Neuron (in vitro differentiated cells): ENCODE results near the gene ARHGAP40.

Experiments
- H2AFZ ChIP-seq: one replicate; pipeline ENCODE4 v1.6.1; 2013; ENCODE audit warnings: low read depth, mild to moderate bottlenecking, inconsistent platforms, low read length, moderate library complexity
- H3K27me3 ChIP-seq: one replicate; pipeline ENCODE4 v1.6.1; 2013; ENCODE audit warnings: low read length; ENCODE audit not compliant: insufficient read depth
- H3K36me3 ChIP-seq: one replicate; pipeline ENCODE4 v1.6.1; 2013; ENCODE audit warnings: low read length; ENCODE audit not compliant: insufficient read depth
- H3K4me1 ChIP-seq: one replicate; pipeline ENCODE4 v1.6.1; 2013; ENCODE audit warnings: low read length; ENCODE audit not compliant: insufficient read depth
- H3K4me3 ChIP-seq: 2 replicates; pipeline ENCODE4 v1.5.1; 2013; ENCODE audit warnings: mild to moderate bottlenecking, low read length, moderate library complexity
- H3K9me3 ChIP-seq: one replicate; pipeline ENCODE4 v1.6.1; 2013; ENCODE audit warnings: low read length

Gene ARHGAP40

GRCh38 chr20:38615283-38615682, 13.7 kb downstream of the ARHGAP40 start:
- Histone ChIP-seq H3K36me3 (no peaks in the 10 kb centered on the region), H3K27me3 (peaks cover 11% of the 10 kb centered on the region), H3K4me3 (no peak overlapping the region)

GRCh38 chr20:38616457-38616856, 14.8 kb downstream of the ARHGAP40 start:
- Histone ChIP-seq H2AFZ (no peak overlapping the region), H3K9me3 (no peaks in the 10 kb centered on the region), H3K4me1 (no peaks in the 10 kb centered on the region), H3K36me3 (no peaks in the 10 kb centered on the region), H3K4me3 (no peak overlapping the region), H3K27me3 (peaks cover 14% of the 10 kb centered on the region)

More at GRCh38 chr20:38615283-38615682, 13.7 kb downstream of the ARHGAP40 start:
- Histone ChIP-seq H3K9me3 (no peaks in the 10 kb centered on the region), H3K4me1 (no peaks in the 10 kb centered on the region), H2AFZ (no peak overlapping the region)

DNA sequence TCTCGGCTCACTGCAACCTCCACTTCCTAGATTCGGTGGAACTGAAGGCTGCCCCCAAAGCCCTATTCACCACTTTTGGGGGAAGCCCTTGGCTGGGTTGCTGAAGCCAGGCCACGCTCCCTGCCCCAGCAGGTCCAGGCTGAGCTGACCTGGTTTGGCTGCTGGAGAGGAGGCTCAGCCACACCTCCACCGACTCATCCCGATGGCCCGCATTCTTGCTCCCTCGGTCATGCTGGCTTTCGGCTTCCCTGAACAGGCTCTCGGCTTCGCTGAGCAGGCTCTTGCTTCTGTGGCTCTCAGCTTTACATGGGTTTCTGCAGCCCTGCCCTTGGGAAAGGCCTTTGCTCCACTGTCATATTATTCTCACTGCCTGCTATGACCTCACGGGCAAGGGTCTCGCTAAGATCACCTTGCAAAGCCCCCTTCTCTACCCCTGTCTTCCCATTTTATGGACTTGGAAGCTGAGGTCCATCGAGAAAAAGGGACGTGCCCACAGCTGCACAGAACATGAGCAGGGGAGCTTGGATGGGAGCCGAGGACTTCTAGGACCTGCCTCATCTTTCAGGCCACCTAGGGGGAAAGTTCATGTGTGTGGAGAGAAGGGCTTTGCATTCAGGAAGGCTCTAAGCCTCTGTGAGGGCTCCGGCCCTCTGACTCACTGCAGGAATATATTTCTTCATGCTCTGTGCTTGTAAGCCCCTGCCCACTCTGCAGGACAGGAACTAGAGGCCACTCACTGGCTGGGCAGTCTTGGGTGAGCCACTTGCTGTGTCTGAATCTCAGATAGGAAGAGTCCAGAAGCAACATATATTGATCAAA, 15.6 kb downstream of the ARHGAP40 start:
- no peaks in the 10 kb centered on the region for H3K9me3 ChIP-seq

GRCh38 chr20:38617830-38618196, 16.2 kb downstream of the ARHGAP40 start:
- Histone ChIP-seq H3K4me1 (no peaks in the 10 kb centered on the region), H3K9me3 (no peaks in the 10 kb centered on the region), H3K27me3 (peaks cover 15% of the 10 kb centered on the region), H3K4me3 (no peak overlapping the region), H3K36me3 (no peaks in the 10 kb centered on the region), H2AFZ (no peak overlapping the region)

More for the DNA sequence above, 15.6 kb downstream of the ARHGAP40 start:
- Histone ChIP-seq H3K4me1 (no peaks in the 10 kb centered on the region), H3K27me3 (peaks cover 15% of the 10 kb centered on the region), H2AFZ (no peak overlapping the region), H3K4me3 (no peak overlapping the region), H3K36me3 (no peaks in the 10 kb centered on the region)

GRCh38 chr20:38620441-38620840, 18.8 kb downstream of the ARHGAP40 start:
- Histone ChIP-seq H3K4me1 (no peaks in the 10 kb centered on the region), H3K4me3 (no peak overlapping the region), H3K36me3 (no peaks in the 10 kb centered on the region), H2AFZ (no peak overlapping the region), H3K9me3 (no peaks in the 10 kb centered on the region), H3K27me3 (peaks cover 15% of the 10 kb centered on the region)

- H3K36me3 ChIP-seq, result no peaks in the 10 kb centered on the region
- peaks cover 18% of the 10 kb centered on the region for H3K27me3 ChIP-seq
- H3K4me1 ChIP-seq, result no peaks in the 10 kb centered on the region
- H3K9me3 ChIP-seq, result no peaks in the 10 kb centered on the region
- no peak overlapping the region for H2AFZ ChIP-seq
- no peak overlapping the region for H3K4me3 ChIP-seq
These were observed 21.5 kb downstream of the ARHGAP40 start for GRCh38 chr20:38623061-38623460.

DNA sequence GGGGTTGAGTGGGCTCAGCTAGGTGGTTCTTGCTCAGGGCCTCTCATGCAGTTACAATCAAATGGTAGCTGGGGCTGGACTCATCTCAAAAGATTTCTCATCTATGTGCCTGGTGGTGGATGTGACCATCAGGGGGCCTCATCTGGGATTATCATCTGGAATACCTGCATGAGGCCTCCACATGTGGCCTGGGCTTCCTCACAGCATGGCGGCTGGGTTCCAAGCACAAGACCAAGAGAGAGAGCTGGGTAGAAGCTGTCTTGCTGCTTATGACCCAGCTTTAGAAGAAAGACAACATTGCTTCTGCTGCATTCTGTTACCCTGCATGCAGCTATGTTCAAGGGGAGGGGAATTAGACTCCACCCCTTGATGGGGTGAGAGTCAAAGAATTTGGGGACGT, 22.5 kb downstream of the ARHGAP40 start:
- Histone ChIP-seq H3K9me3 (no peaks in the 10 kb centered on the region), H3K27me3 (peaks cover 18% of the 10 kb centered on the region), H3K4me1 (no peaks in the 10 kb centered on the region), H3K4me3 (no peak overlapping the region), H3K36me3 (no peaks in the 10 kb centered on the region), H2AFZ (no peak overlapping the region)

GRCh38 chr20:38625896-38626295, 24.3 kb downstream of the ARHGAP40 start:
- peaks cover 8% of the 10 kb centered on the region for H3K27me3 ChIP-seq
- no peak overlapping the region for H2AFZ ChIP-seq
- H3K36me3 ChIP-seq, result no peaks in the 10 kb centered on the region
- H3K4me1 ChIP-seq, result no peaks in the 10 kb centered on the region
- H3K4me3 ChIP-seq, result no peak overlapping the region
- no peaks in the 10 kb centered on the region for H3K9me3 ChIP-seq

- Histone ChIP-seq H3K4me3 (no peak overlapping the region), H3K27me3 (peaks cover 5% of the 10 kb centered on the region), H3K4me1 (no peaks in the 10 kb centered on the region), H3K36me3 (no peaks in the 10 kb centered on the region), H2AFZ (no peak overlapping the region), H3K9me3 (no peaks in the 10 kb centered on the region)
These were observed 25.5 kb downstream of the ARHGAP40 start for GRCh38 chr20:38626921-38627659.

DNA sequence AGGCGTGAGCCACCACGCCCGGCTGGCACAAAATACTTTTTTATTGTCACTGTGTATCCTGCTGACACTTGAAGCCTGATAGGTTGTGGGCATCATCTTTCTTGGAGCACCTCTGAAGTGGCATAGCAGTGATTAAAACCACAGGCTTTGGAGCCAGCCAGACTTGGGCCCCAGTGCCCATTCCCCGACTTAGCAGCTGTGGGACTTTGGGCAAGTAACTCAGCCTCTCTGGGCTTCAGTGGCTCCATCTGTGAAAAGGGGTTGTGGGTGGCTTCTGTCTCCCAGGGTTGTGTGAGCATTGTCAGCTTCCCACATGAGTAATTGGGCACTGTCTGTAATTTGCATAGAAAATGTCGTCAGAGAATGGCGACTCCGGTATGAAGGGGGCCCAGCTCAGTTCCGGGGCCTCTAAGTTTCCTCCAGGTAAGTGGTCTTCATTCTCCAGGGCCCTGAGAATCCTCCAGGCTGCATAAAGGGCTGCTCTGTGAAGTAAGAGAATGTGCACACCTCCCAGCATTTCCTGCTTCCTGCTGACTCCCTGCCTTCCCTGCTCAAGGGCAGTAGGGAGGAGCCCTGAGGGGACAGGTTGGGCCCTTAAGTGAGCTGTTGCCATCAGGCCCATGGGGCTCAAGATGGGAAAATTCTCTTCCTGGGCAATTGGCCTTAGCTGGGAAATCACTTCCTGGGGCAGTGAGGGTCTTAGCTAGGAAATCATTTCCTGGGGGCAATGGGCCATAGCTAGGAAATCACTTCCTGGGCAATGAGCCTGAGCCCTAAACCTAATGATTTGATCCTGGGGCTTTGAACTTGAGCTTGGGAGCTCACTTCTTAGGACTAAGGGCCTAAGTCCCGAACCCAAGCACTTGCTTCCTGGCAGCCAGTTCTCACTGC, 27.2 kb downstream of the ARHGAP40 start:
- Histone ChIP-seq H3K4me1 (no peaks in the 10 kb centered on the region), H2AFZ (no peak overlapping the region), H3K9me3 (no peaks in the 10 kb centered on the region), H3K27me3 (peaks cover 5% of the 10 kb centered on the region), H3K36me3 (no peaks in the 10 kb centered on the region), H3K4me3 (no peak overlapping the region)

GRCh38 chr20:38629979-38630378, 28.4 kb downstream of the ARHGAP40 start:
- H2AFZ ChIP-seq, result no peak overlapping the region
- H3K4me1 ChIP-seq, result no peaks in the 10 kb centered on the region
- H3K27me3 ChIP-seq, result peaks cover 5% of the 10 kb centered on the region
- no peaks in the 10 kb centered on the region for H3K36me3 ChIP-seq
- H3K9me3 ChIP-seq, result no peaks in the 10 kb centered on the region
- H3K4me3 ChIP-seq, result no peak overlapping the region

- no peaks in the 10 kb centered on the region for H3K4me1 ChIP-seq
- H3K9me3 ChIP-seq, result no peaks in the 10 kb centered on the region
- H3K4me3 ChIP-seq, result no peak overlapping the region
- H3K27me3 ChIP-seq, result peaks cover 5% of the 10 kb centered on the region
- no peaks in the 10 kb centered on the region for H3K36me3 ChIP-seq
- H2AFZ ChIP-seq, result no peak overlapping the region
These were observed 29.1 kb downstream of the ARHGAP40 start for GRCh38 chr20:38630727-38631126.
